Nephron (organoid): Measurements from ENCODE around the gene CPXM1.
A peak's percentile ranks its signal among the peaks of the same experiment; 100 is the strongest.

Experiments
- H3K27ac Mint-ChIP-seq, 3 experiments: 2 replicates each; pipeline ENCODE4 v1.8.0; 2020; ENCODE audit warnings: mixed read lengths in 3 of 3, mild to moderate bottlenecking in 2 of 3, moderate library complexity in 1 of 3
- H3K27me3 Mint-ChIP-seq: 2 replicates; pipeline ENCODE4 v1.8.0; 2021; ENCODE audit warnings: low read depth, mild to moderate bottlenecking, moderate library complexity, mixed read lengths
- H3K36me3 Mint-ChIP-seq: 2 replicates; pipeline ENCODE4 v1.8.0; 2020; ENCODE audit warnings: low read depth, mixed read lengths
- H3K4me1 Mint-ChIP-seq: 2 replicates; pipeline ENCODE4 v1.8.0; 2020; ENCODE audit warnings: mixed read lengths
- H3K4me3 Mint-ChIP-seq, 3 experiments: 2 replicates each; pipeline ENCODE4 v1.8.0; 2020; ENCODE audit warnings: mild to moderate bottlenecking in 3 of 3, mixed read lengths in 3 of 3, moderate library complexity in 2 of 3
- H3K9me3 Mint-ChIP-seq: 2 replicates; pipeline ENCODE4 v1.8.0; 2020; ENCODE audit warnings: mixed read lengths
- CTCF ChIP-seq, 3 experiments: fragments of 200-600 bp; sonication (generic); IDR thresholded peaks; one replicate each; pipeline ENCODE4 v1.5.0; 2021; ENCODE audit warnings: antibody characterized with exemption in 3 of 3; ENCODE audit not compliant: unreplicated experiment in 3 of 3

The CPXM1 gene

DNA sequence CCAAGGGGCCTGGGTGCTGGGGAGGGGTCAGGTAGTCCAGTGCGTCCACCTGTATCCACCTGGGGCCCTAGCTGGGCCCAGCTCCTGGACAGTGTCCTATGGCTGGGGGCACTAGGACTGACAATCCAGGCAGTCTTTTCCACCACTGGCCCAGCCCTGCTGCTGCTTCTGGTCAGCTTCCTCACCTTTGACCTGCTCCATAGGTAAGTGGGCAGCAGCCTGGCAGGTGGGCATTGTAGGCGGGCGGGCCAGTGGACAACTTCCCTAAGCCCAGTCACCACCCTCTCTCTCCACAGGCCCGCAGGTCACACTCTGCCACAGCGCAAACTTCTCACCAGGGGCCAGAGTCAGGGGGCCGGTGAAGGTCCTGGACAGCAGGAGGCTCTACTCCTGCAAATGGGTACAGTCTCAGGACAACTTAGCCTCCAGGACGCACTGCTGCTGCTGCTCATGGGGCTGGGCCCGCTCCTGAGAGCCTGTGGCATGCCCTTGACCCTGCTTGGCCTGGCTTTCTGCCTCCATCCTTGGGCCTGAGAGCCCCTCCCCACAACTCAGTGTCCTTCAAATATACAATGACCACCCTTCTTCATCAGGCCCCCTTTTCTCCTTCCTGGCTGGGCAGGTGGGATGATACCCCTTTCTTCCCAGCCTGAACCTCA, 14.9 kb upstream of the CPXM1 start:
- peaks cover 14% of the 10 kb centered on the region for H3K36me3 Mint-ChIP-seq
- H3K27me3 Mint-ChIP-seq = peaks cover 19% of the 10 kb centered on the region
- H3K4me3 Mint-ChIP-seq = no peak overlapping the region
- no peak for TF ChIP-seq CTCF (IDR thresholded peaks at IDR 0.05; ENCODE audit: unreplicated experiment in 3 of 3)
- peaks cover 31% of the 10 kb centered on the region for H3K9me3 Mint-ChIP-seq
- peak overlapping the region; percentile 78 to 95 (median 84) for H3K27ac Mint-ChIP-seq
- peaks cover 43% of the 10 kb centered on the region for H3K4me1 Mint-ChIP-seq

DNA sequence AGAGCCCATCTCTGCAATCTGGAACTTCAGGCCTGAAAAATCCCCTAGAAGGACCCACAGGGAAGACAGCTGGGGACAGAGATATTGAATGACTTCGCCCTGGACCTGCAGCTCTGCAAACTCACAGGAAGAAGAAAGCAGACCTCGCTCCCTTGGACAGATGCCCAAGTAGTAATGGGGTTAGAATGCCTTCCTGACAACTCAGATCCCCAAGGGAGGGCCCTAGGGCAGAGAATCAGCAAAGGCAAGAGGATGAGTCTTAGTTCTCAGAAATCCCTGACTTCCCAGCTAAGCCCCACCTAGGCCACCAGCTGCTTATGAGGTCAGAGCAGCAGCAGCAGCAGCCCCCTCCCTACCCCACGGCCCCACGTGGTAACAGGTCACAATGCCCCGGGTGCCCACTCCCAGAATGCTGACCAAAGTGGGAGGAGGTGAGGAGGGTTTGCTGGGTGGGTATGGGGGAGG, 14.2 kb upstream of the CPXM1 start, which contains the start of gene C20orf141:
TSS of gene C20orf141 (plus strand) at position 401 of the 465 bp plus-strand sequence. CDS start 198 bp downstream, outside the sequence.
- H3K4me3 Mint-ChIP-seq = peak within 1 kb of the TSS in 2 of 3 experiments; percentile 1 to 8
- TF ChIP-seq CTCF (IDR thresholded peaks at IDR 0.05; ENCODE audit: unreplicated experiment in 3 of 3) = no peak
- H3K27ac Mint-ChIP-seq = peak within 1 kb of the TSS; percentile 78 to 95 (median 84)
- peaks cover 36% of the 10 kb centered on the region for H3K4me1 Mint-ChIP-seq
- peaks cover 31% of the 10 kb centered on the region for H3K9me3 Mint-ChIP-seq
- peaks cover 14% of the 10 kb centered on the region for H3K36me3 Mint-ChIP-seq
- peaks cover 19% of the 10 kb centered on the region for H3K27me3 Mint-ChIP-seq

GRCh38 chr20:2814076-2814475, 13.6 kb upstream of the CPXM1 start:
- TF ChIP-seq CTCF (IDR thresholded peaks at IDR 0.05; ENCODE audit: unreplicated experiment in 3 of 3) = no peak
- peaks cover 21% of the 10 kb centered on the region for H3K27me3 Mint-ChIP-seq
- peak overlapping the region in 1 of 3 experiments; percentile 1 for H3K4me3 Mint-ChIP-seq
- peaks cover 33% of the 10 kb centered on the region for H3K9me3 Mint-ChIP-seq
- peaks cover 36% of the 10 kb centered on the region for H3K4me1 Mint-ChIP-seq
- H3K36me3 Mint-ChIP-seq = peaks cover 14% of the 10 kb centered on the region
- peak overlapping the region; percentile 41 to 81 (median 78) for H3K27ac Mint-ChIP-seq

GRCh38 chr20:2812189-2812588, 11.8 kb upstream of the CPXM1 start:
- Mint-ChIP-seq H3K27ac (no peak overlapping the region), H3K27me3 (peaks cover 32% of the 10 kb centered on the region), H3K4me1 (peaks cover 31% of the 10 kb centered on the region), H3K9me3 (peaks cover 35% of the 10 kb centered on the region), H3K36me3 (peaks cover 14% of the 10 kb centered on the region), H3K4me3 (no peak overlapping the region)
- TF ChIP-seq CTCF (IDR thresholded peaks at IDR 0.05; ENCODE audit: unreplicated experiment in 3 of 3) = no peak

DNA sequence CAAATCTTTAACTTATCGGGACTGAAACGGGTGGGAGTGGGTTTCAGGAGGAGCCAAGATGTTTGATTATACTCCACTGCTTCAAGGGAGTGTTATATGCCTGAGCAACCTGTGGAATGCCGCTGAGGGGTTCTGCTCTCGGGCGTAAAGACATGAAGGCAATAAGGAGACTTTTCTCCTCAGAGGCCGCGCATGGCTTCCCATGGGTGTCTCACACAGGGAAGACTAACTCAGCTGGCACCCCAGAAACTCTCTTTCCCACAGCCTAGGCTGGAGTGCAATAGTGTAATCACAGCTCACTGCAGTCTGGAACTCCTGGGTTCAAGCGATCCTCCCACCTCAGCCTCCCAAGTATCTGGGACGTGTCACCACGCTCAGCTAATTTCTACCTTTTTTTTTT, 9.3 kb upstream of the CPXM1 start:
- no peak for TF ChIP-seq CTCF (IDR thresholded peaks at IDR 0.05; ENCODE audit: unreplicated experiment in 3 of 3)
- peaks cover 47% of the 10 kb centered on the region for H3K27me3 Mint-ChIP-seq

DNA sequence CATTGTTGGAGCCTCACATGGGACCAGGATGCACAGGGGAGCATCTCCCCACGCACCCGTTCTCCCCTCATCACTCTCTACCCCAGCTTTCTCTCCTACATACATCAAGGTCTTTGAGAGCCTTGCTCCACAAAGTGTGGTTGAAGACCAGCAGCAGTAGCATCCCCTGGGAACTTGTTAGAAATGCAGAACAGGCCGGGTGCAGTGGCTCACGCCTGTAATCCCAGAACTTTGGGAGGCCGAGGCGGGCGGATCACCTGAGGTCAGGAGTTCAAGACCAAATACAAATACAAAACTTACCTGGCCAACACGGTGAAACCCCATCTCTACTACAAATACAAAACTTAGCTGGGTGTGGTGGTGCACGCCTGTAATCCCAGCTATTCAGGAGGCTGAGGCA, 7.5 kb upstream of the CPXM1 start:
- Mint-ChIP-seq H3K9me3 (peaks cover 22% of the 10 kb centered on the region), H3K4me1 (peaks cover 14% of the 10 kb centered on the region), H3K27ac (peak overlapping the region; percentile 35 to 87 (median 47)), H3K4me3 (peak overlapping the region in 1 of 3 experiments; percentile 46), H3K27me3 (peaks cover 50% of the 10 kb centered on the region), H3K36me3 (peaks cover 14% of the 10 kb centered on the region)

More for the DNA sequence above, 9.3 kb upstream of the CPXM1 start:
- peaks cover 14% of the 10 kb centered on the region for H3K36me3 Mint-ChIP-seq
- no peak overlapping the region for H3K4me3 Mint-ChIP-seq
- peaks cover 29% of the 10 kb centered on the region for H3K4me1 Mint-ChIP-seq
- H3K27ac Mint-ChIP-seq = peak overlapping the region in 1 of 3 experiments; percentile 58
- H3K9me3 Mint-ChIP-seq = peaks cover 35% of the 10 kb centered on the region
